NCI-H128 (cell line): ENCODE measurements around the gene RSRC1.
"Not testable (repeated sequence)": the region's sequence is repeated elsewhere in the genome, so short reads cannot be mapped to it uniquely, and the experiment has no call there.

ENCODE experiments used
- DNase-seq: peaks from one replicate; lab custom pipeline; 2025; ENCODE audit not compliant: unreplicated experiment; lab: John Stamatoyannopoulos, UW

RSRC1 gene

GRCh38 chr3:158384019-158384418 is 274.1 kb downstream of the RSRC1 start:
- DNase-seq = no peak

GRCh38 chr3:158395421-158395820 is 285.5 kb downstream of the RSRC1 start:
- no peak for DNase-seq

GRCh38 chr3:158402590-158402989 is 292.7 kb downstream of the RSRC1 start:
- no peak for DNase-seq

DNA sequence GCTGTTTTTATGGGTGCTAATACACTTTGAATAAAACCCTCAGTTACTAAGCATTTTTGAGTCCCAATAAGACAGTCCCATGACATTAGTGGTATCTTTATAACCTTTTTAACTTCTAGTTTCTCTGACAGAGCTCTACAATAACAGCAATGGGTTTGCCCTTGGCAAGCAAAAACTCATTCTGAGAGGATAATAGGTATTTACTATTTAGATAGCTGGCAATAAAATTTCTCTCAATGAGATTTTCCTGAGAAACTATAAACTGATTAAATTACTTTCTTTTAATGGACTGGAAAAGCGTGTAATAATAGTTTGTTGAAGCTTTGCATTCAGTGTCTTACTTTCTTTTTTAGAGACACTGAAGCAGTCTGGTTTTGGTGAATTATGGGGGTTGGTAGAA is 293.1 kb downstream of the RSRC1 start:
- DNase-seq = no peak

- DNase-seq = no peak
These were observed 294.3 kb downstream of the RSRC1 start for GRCh38 chr3:158404131-158404718.

GRCh38 chr3:158405507-158405906 is 295.6 kb downstream of the RSRC1 start:
- no peak for DNase-seq

DNA sequence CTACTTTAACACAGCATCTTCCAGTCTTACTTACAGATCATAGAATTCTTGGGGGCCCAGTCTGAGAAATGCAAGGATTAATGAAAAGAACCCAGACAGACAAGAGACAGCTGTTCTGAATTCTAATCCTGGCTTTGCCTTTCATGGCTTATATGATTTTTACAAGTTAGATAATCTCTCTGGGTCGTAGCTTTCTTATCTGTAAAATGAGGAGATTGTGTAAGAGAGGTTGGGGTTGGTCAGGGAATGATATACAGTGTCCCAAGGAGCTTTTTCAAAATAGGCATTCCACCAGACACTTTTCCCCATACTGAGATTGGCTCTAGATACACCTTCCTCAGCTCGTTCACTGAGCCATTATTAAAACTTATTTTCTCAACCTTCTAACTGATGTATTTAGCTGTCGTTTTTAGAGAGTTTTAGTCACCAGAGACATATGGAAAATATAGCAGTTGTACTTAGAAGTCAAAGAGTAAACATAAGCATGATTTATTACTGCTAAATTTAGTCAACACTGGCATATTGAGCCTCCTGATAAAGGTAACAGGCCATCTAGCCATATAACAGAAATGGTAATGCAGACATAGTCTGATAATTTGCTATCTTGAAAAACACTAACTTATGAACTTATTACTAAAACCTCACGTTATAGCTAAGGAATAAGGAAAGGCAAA is 298.1 kb downstream of the RSRC1 start:
- DNase-seq = no peak

DNA sequence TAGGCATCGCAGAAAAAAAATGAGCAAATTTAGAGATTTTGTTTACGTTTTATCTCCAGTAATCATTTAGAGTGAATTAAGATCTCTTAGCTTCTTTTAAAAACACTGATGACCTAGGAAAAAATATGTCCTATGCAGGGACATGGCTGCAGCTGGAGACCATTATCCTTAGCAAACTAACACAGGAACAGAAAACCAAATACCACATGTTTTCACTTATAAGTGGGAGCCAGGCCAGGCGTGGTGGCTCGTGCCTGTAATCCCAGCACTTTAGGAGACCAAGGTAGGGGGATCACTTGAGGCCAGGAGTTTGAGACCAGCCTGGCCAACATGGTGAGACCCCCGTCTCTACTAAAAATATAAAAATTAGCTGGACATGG is 298.6 kb downstream of the RSRC1 start:
- DNase-seq = not testable (repeated sequence)

DNA sequence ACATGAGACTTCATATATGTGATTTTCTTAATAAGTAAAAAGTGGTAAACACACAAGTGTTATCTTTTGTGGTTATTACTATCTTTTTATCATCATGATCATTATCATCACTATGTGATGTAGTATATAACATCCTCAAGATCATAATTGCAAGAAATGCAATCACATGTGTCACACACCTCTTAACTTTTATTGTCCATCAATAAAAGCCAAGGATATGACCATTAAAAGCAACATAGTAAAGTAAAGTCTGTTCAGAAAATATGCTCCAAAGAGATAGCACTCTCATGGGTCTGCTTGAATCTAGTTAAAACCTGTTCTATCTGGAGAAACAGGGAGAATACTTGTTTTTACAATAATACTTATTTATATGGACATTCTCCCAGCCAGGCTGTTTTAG is 308.1 kb downstream of the RSRC1 start:
- no peak for DNase-seq

DNA sequence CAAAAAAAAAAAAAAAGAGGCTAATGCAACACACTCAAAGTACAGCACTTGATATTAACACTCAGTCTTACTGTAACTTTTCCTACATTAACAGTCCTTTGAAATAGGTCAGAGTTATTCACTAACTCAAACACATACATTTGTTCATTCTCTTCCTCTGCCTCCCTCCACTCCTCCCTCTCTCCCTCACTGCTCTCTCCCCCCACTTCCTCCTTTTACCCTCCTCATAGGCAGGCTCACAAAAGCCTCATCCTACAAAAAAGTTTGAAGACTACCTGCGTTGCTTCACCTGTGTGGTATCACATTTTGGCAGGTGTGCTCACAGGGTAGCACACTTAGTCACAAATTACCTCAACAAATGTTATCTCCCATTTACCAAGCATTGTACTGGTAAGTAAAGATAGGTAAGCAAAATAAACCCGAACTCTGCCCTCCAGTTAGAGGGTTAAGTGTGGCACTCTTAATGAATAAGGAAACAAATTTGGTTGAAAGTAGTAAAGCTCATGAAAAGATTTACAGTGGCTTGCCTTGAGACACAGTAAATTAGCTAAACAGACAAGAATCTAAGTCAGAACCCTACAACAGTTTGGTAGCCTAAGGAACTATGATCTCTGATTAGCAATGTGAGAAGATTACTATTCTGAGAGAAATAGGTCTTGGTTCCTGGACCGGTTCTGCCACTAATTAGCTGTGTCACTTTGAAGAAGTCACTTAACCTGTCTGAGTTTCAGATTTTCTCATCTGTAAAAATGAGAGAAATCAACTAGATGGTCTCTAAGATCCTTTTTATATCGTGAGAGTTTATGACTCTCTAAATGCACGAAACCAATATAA is 310.1 kb downstream of the RSRC1 start:
- DNase-seq = no peak

DNA sequence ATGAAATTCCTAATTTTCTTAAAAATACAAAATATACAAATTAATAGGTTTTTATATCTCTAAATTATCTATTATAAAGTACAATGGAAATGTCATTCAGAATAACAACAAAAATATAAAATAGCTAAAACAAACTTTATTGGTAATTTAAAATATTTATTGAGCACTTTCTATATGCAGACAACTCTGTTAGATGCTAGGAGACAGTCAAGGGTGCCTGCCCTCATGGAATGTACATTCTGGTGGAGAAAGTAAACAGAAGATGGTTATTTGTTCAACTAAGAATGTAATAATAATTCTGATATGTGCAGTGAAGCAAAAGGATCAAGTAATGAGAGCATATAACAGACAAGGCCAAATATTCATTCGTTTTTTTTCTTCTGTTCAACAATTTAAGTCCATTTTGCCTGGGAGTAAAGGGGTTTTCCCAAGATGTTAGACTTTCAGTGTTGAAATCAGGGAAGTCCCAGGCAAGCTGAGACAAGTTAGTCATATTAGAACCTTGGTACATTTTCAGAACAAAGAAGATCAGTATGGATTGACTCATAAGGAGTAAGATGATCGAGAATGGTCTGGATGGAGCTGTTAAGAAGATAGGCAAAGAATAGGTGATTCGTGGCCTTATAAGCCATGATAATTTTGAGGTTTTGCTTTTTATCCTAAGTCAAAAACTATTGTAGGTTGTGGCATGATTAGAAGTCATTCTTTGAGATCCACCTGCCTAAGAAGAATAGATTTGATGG is 310.9 kb downstream of the RSRC1 start:
- DNase-seq = no peak

DNA sequence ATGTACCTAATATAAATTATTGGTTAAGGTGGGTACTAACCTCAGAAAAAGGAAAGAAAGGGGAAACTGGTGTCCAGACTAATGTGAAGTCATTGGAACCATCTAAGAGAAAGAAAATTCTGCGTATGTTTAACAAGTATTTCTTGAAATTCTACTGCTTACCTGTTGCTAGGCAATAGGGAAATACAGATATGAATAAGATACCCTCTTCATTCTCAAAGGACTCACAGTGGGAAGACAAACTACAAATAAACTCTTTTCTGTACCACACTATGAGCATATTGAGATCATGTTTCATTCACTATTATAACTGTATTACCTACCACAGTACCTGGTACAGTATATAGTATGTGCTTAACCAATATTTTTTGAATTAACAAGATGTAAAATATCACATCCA is 320.6 kb downstream of the RSRC1 start:
- DNase-seq = no peak

GRCh38 chr3:158430968-158431367 is 321.1 kb downstream of the RSRC1 start:
- no peak for DNase-seq

DNA sequence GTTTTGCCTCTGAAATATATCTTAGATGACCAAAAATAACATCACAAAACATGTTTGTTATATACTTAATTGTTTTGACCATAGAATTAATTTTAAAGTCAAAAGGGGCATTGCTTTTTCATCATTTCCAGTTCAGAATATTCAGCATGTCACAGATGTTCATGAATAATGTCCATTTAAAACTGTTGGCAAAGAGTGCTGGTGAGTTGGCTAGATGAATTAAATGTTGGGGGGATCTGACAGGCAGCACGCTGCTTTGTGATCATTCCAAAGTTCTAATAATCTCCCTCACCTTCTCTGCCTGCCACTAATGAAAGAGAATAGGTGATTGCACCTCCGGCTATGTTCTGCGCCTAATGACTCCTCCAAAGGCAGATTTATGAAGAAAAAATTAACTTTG is 321.9 kb downstream of the RSRC1 start:
- no peak for DNase-seq

GRCh38 chr3:158434412-158435038 is 324.6 kb downstream of the RSRC1 start:
- no peak for DNase-seq

- no peak for DNase-seq
These were observed 333.7 kb downstream of the RSRC1 start for GRCh38 chr3:158443632-158444031.

DNA sequence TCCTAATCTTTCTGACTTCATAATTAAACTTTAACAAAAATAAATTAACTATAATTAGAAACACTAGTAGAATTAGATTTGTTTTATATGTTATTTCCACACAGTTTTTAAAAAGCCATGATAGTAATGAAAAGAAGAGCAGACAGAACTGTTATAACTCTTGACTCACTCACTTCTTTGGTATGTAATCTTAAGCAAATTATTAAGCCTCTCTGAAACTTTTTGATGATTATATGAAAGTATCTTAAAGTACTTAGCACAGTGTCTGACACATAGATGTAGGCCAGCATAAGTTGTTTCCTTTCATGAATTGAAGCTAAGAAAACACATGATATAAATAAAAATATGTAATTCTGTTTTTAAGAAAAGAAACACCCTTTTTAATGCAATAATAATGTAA is 337.5 kb downstream of the RSRC1 start:
- no peak for DNase-seq

DNA sequence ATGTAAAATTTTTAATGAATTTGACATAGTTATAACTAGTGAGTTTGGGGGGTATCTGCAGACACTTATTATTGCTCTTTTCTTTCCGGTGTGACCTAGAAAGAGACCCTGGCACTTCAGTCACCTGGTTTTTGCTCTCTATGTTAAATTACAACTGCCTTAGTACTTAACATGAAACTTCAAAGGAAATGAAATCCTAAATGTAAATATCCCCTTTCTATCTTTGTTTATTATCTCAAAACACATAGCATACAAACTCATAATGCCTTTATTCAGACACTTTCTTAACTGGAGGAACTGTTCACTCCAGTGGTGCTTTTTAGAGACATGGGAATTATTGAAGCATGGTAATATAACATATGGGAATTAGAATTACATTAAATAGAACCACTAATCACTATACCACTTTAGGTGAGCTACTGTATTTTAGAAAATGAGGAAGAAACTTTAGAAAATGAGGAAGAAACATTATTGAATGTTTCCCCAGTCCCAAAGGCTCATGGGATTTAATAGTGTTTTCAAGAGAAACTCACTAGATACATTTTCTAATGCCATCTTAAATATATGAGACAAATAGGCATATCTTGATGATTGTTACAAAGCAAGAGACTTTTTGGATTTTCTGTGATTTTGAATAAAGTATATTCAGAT is 341.6 kb downstream of the RSRC1 start:
- DNase-seq = no peak

DNA sequence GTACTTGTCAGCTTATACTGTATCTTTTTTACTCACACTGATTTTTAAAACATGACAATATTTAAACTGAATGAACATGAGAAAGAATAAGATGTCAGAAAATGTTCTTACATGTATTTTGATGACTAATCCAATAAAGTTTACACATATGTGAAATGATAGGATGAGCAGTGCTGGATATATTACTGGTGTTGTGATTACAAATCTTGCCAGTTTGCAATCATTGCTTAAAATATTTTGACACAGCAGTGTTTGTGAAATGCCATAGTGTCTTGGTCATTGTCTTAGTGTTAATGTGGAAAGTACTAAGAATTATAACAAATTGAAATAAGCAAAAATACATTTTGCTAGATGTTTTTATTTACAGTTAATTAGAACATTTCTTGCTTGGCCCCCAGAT is 342.4 kb downstream of the RSRC1 start:
- no peak for DNase-seq

DNA sequence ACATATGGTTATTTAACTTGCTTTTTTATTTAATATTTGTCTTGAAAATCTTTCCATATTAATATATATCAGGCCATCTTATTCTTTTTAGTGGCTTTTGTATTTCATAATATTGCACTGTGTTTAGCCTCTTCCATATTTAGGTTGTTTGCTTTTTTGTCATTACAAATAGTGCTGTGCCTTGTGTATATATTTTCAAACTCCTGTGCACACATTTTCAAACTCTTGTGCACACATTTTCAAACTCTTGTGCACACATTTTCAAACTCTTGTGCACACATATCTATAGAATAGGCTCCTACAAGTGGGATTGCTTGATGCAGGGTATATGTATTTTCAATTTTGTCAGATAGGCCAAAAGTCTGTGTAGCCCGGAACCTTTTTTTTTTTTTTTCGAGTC is 343.1 kb downstream of the RSRC1 start:
- DNase-seq = no peak

GRCh38 chr3:158453865-158454264 is 344.0 kb downstream of the RSRC1 start:
- DNase-seq = no peak
